ENCODE results near the gene C19orf81.
A peak's percentile ranks its signal among the peaks of the same experiment; 100 is the strongest.

The C19orf81 gene

GRCh38 chr19:50649433-50650391, at the start of gene C19orf81:
Gene C19orf81 (plus strand): TSS chr19:50649445. CDS start chr19:50649445, 0 bp downstream.
- Histone ChIP-seq H3F3A (ENCODE audit: low read depth) (no peaks in the 10 kb centered on the region), H3K9me2 (replicated peaks; ENCODE audit: low read depth, low read length) (no peaks in the 10 kb centered on the region), H3K9me3 (ENCODE audit: insufficient read depth, low read depth, low read length) (no peaks in the 10 kb centered on the region), H4K20me1 (ENCODE audit: insufficient read depth, low read length, poor library complexity, severe bottlenecking) (no peaks in the 10 kb centered on the region), H3K9ac (ENCODE audit: low read depth, low read length, poor library complexity, severe bottlenecking) (no peak within 1 kb of the TSS), H3K4me2 (ENCODE audit: low read depth, low read length, poor library complexity, severe bottlenecking) (no peak within 1 kb of the TSS), H3K36me3 (ENCODE audit: insufficient read depth, low read length) (no peaks in the 10 kb centered on the region), H2AFZ (ENCODE audit: low read length) (peak within 1 kb of the TSS; percentile 80), H3K4me1 (ENCODE audit: insufficient read depth, low read length, poor library complexity, severe bottlenecking) (peaks cover 3% of the 10 kb centered on the region), H3K27me3 (ENCODE audit: insufficient read depth, low read length, poor library complexity, severe bottlenecking) (no peaks in the 10 kb centered on the region), H3K4me3 (ENCODE audit: low read length, poor library complexity, severe bottlenecking) (no peak within 1 kb of the TSS), H3K79me2 (ENCODE audit: insufficient read depth, low read length) (no peaks in the 10 kb centered on the region)
- TF ChIP-seq CTCF (conservative IDR thresholded peaks at IDR 0.05; ENCODE audit: low read length) (no peak), EZH2phosphoT487 (IDR thresholded peaks at IDR 0.05; ENCODE audit: borderline replicate concordance) (no peak)

DNA sequence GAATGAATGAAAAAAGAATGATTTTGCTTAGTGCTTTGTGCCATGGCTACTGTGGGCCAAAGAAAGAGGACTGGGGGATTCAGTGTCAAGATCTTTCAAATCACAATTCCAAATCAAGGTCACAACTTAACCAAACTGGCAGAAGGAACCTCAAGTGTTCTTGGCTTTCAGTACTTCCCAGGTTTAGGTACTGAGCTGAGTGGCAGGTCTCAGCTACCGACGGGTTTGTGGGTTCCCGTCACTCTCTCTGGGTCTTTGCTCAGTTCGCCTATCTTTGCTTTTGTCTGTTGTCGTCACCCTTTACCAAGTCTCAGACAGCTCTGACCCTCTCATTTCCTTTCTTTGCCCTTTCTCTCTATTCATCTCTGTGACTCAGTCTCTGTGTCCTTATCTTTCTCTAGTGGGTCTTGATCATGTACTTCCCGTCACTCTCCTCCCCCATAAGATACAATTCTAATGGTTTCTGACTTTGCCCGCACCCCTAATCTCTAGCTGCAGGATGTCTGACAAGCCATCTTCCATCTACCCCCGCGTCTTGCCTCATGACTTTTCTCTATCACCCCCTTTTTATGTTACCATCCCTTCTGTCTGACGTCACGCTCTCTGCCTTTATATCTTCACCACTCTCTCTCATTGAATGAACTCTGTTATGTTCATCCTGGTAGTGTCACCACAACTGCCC, 47.7 kb upstream of the C19orf81 start:
- Histone ChIP-seq H4K20me1 (ENCODE audit: insufficient read depth, low read length, poor library complexity, severe bottlenecking) (no peaks in the 10 kb centered on the region), H3K4me3 (ENCODE audit: low read length, poor library complexity, severe bottlenecking) (no peak overlapping the region), H3K79me2 (ENCODE audit: insufficient read depth, low read length) (no peaks in the 10 kb centered on the region), H3K4me1 (ENCODE audit: insufficient read depth, low read length, poor library complexity, severe bottlenecking) (no peaks in the 10 kb centered on the region), H3K36me3 (ENCODE audit: insufficient read depth, low read length) (no peaks in the 10 kb centered on the region), H3K4me2 (ENCODE audit: low read depth, low read length, poor library complexity, severe bottlenecking) (no peak overlapping the region), H3F3A (ENCODE audit: low read depth) (no peaks in the 10 kb centered on the region), H2AFZ (ENCODE audit: low read length) (no peak overlapping the region), H3K9ac (ENCODE audit: low read depth, low read length, poor library complexity, severe bottlenecking) (no peak overlapping the region), H3K9me2 (replicated peaks; ENCODE audit: low read depth, low read length) (no peaks in the 10 kb centered on the region), H3K9me3 (ENCODE audit: insufficient read depth, low read depth, low read length) (no peaks in the 10 kb centered on the region), H3K27me3 (ENCODE audit: insufficient read depth, low read length, poor library complexity, severe bottlenecking) (no peaks in the 10 kb centered on the region)
- TF ChIP-seq CTCF (conservative IDR thresholded peaks at IDR 0.05; ENCODE audit: low read length): no peak
- TF ChIP-seq EZH2phosphoT487 (IDR thresholded peaks at IDR 0.05; ENCODE audit: borderline replicate concordance): no peak

GRCh38 chr19:50602089-50602422, 47.2 kb upstream of the C19orf81 start:
- no peaks in the 10 kb centered on the region for H3K79me2 ChIP-seq (ENCODE audit: insufficient read depth, low read length)
- H4K20me1 ChIP-seq (ENCODE audit: insufficient read depth, low read length, poor library complexity, severe bottlenecking): no peaks in the 10 kb centered on the region
- H3K9me2 ChIP-seq (replicated peaks; ENCODE audit: low read depth, low read length): no peaks in the 10 kb centered on the region
- no peaks in the 10 kb centered on the region for H3K9me3 ChIP-seq (ENCODE audit: insufficient read depth, low read depth, low read length)
- H3K9ac ChIP-seq (ENCODE audit: low read depth, low read length, poor library complexity, severe bottlenecking): no peak overlapping the region
- H3F3A ChIP-seq (ENCODE audit: low read depth): no peaks in the 10 kb centered on the region
- no peaks in the 10 kb centered on the region for H3K4me1 ChIP-seq (ENCODE audit: insufficient read depth, low read length, poor library complexity, severe bottlenecking)
- no peak overlapping the region for H3K4me3 ChIP-seq (ENCODE audit: low read length, poor library complexity, severe bottlenecking)
- no peaks in the 10 kb centered on the region for H3K27me3 ChIP-seq (ENCODE audit: insufficient read depth, low read length, poor library complexity, severe bottlenecking)
- no peak for TF ChIP-seq CTCF (conservative IDR thresholded peaks at IDR 0.05; ENCODE audit: low read length)
- no peak for TF ChIP-seq EZH2phosphoT487 (IDR thresholded peaks at IDR 0.05; ENCODE audit: borderline replicate concordance)
- no peaks in the 10 kb centered on the region for H3K36me3 ChIP-seq (ENCODE audit: insufficient read depth, low read length)
- no peak overlapping the region for H2AFZ ChIP-seq (ENCODE audit: low read length)
- H3K4me2 ChIP-seq (ENCODE audit: low read depth, low read length, poor library complexity, severe bottlenecking): no peak overlapping the region
